HCT116 (cell line): ENCODE results near the gene KIR2DL1.
"Not testable (repeated sequence)": the region's sequence is repeated elsewhere in the genome, so short reads cannot be mapped to it uniquely, and the experiment has no call there.

Experiments
- CBX3 ChIP-seq: IDR thresholded peaks from 2 replicates; pipeline ENCODE4 v1.6.1; 2012; ENCODE audit warnings: low read depth
- CEBPB ChIP-seq: IDR thresholded peaks from 2 replicates; pipeline ENCODE4 v1.6.1; 2012; ENCODE audit warnings: low read depth
- EGR1 ChIP-seq: IDR thresholded peaks from 2 replicates; pipeline ENCODE4 v1.6.1; 2012; ENCODE audit warnings: low read depth
- POLR2A ChIP-seq: IDR thresholded peaks from 2 replicates; pipeline ENCODE4 v1.7.0; 2011; ENCODE audit warnings: borderline replicate concordance; ENCODE audit not compliant: insufficient read depth, insufficient read length; ENCODE audit errors: extremely low read depth
- POLR2AphosphoS5 ChIP-seq: IDR thresholded peaks from 2 replicates; pipeline ENCODE4 v1.6.1; 2011; ENCODE audit warnings: mild to moderate bottlenecking, low read depth, low read length, moderate library complexity
- RAD21 ChIP-seq: IDR thresholded peaks from 2 replicates; pipeline ENCODE4 v1.6.1; 2012; ENCODE audit warnings: low read depth, mild to moderate bottlenecking
- REST ChIP-seq: IDR thresholded peaks from 2 replicates; pipeline ENCODE4 v1.6.1; 2012; ENCODE audit warnings: low read depth
- SP1 ChIP-seq: IDR thresholded peaks from 2 replicates; pipeline ENCODE4 v1.6.1; 2012; ENCODE audit warnings: low read depth
- SRF ChIP-seq: IDR thresholded peaks from 2 replicates; pipeline ENCODE4 v1.6.1; 2012; ENCODE audit warnings: low read depth
- YY1 ChIP-seq: IDR thresholded peaks from 2 replicates; pipeline ENCODE4 v1.6.1; 2011; ENCODE audit warnings: low read length, low read depth, moderate library complexity, mild to moderate bottlenecking; ENCODE audit not compliant: insufficient replicate concordance; ENCODE audit errors: extremely low read depth
- TF ChIP-seq, protein P1 (sequence below), 3 experiments: fragments of 200-600 bp in 1 of 3; sonication (generic) in 1 of 3; IDR thresholded peaks in 2 of 3; conservative IDR thresholded peaks in 1 of 3; 2 replicates each; pipeline ENCODE4 v1.5.1; 2012 to 2017; ENCODE audit warnings: low read depth in 2 of 3, low read length in 2 of 3, antibody characterized with exemption in 1 of 3, borderline replicate concordance in 1 of 3, control low read depth in 1 of 3, mild to moderate bottlenecking in 1 of 3, mixed read lengths in 1 of 3, mixed run types in 1 of 3, moderate library complexity in 1 of 3; ENCODE audit not compliant: insufficient read depth in 1 of 3
- TF ChIP-seq, protein P2 (sequence below): IDR thresholded peaks from 2 replicates; pipeline ENCODE4 v1.6.1; 2012

DNA sequence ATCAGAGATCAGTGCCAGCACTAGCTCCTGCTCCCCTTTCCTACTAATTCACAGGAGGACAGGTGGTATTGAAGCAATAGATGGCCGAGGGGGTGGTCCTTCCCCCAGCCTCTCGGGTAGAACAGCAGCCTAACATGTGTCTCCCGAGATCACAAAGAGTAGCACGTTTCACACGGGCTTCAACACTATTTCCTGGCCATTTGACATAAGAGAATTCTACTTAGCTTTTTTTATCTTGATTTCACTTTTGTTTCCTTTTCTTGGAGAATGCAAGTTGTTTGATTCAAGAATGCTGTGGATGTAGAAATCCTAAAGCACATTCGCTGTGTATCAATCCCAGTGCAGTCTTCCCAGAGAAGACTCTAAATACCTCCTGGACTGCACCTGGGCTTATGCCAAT is 19.3 kb upstream of the KIR2DL1 start:
- not testable (repeated sequence) for TF ChIP-seq EGR1, SRF, POLR2AphosphoS5, SP1, CEBPB, REST, CBX3, POLR2A, RAD21, YY1
- TF ChIP-seq, protein P1, sequence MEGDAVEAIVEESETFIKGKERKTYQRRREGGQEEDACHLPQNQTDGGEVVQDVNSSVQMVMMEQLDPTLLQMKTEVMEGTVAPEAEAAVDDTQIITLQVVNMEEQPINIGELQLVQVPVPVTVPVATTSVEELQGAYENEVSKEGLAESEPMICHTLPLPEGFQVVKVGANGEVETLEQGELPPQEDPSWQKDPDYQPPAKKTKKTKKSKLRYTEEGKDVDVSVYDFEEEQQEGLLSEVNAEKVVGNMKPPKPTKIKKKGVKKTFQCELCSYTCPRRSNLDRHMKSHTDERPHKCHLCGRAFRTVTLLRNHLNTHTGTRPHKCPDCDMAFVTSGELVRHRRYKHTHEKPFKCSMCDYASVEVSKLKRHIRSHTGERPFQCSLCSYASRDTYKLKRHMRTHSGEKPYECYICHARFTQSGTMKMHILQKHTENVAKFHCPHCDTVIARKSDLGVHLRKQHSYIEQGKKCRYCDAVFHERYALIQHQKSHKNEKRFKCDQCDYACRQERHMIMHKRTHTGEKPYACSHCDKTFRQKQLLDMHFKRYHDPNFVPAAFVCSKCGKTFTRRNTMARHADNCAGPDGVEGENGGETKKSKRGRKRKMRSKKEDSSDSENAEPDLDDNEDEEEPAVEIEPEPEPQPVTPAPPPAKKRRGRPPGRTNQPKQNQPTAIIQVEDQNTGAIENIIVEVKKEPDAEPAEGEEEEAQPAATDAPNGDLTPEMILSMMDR (IDR thresholded peaks at IDR 0.05 in 2 of 3, conservative IDR thresholded peaks at IDR 0.05 in 1 of 3; ENCODE audit: borderline replicate concordance in 1 of 3, insufficient read depth in 1 of 3, low read depth in 2 of 3, low read length in 2 of 3) = not testable (repeated sequence)
- TF ChIP-seq, protein P2, sequence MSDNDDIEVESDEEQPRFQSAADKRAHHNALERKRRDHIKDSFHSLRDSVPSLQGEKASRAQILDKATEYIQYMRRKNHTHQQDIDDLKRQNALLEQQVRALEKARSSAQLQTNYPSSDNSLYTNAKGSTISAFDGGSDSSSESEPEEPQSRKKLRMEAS = not testable (repeated sequence)
